NCI-H2196 treated with DMSO at 0.1 percent for 48 hours (cell line): Measurements from ENCODE around the gene TOM1L1.
"Not testable (repeated sequence)": the region's sequence is repeated elsewhere in the genome, so short reads cannot be mapped to it uniquely, and the experiment has no call there.

Experiments
- DNase-seq: peaks from one replicate; lab custom pipeline; 2025; ENCODE audit not compliant: unreplicated experiment; lab: John Stamatoyannopoulos, UW

TOM1L1 gene

GRCh38 chr17:54900457-54901229 lies at the start of gene TOM1L1:
Gene TOM1L1 (plus strand): TSS chr17:54900852. CDS start chr17:54900866, 14 bp downstream.
- peak; percentile 82 for DNase-seq

GRCh38 chr17:54859187-54859586 lies 41.5 kb upstream of the TOM1L1 start:
- DNase-seq: no peak

GRCh38 chr17:54860617-54861470 lies 39.8 kb upstream of the TOM1L1 start:
- no peak for DNase-seq

GRCh38 chr17:54861471-54861983 lies 39.1 kb upstream of the TOM1L1 start:
- DNase-seq: no peak

- DNase-seq: no peak
Observed at GRCh38 chr17:54863176-54863575, 37.5 kb upstream of the TOM1L1 start.

- DNase-seq: no peak
Observed at GRCh38 chr17:54864070-54864469, 36.6 kb upstream of the TOM1L1 start.

- no peak for DNase-seq
Observed at GRCh38 chr17:54864636-54865356, 35.9 kb upstream of the TOM1L1 start.

- DNase-seq: no peak
Observed at GRCh38 chr17:54867634-54868033, 33.0 kb upstream of the TOM1L1 start.

GRCh38 chr17:54870671-54871175 lies 29.9 kb upstream of the TOM1L1 start:
- no peak for DNase-seq

GRCh38 chr17:54875906-54876305 lies 24.7 kb upstream of the TOM1L1 start:
- DNase-seq: not testable (repeated sequence)

- no peak for DNase-seq
Observed at GRCh38 chr17:54876656-54877195, 23.9 kb upstream of the TOM1L1 start.

- no peak for DNase-seq
Observed at GRCh38 chr17:54881255-54881972, 19.2 kb upstream of the TOM1L1 start.

GRCh38 chr17:54882371-54882770 lies 18.3 kb upstream of the TOM1L1 start:
- DNase-seq: no peak

GRCh38 chr17:54882950-54883349 lies 17.7 kb upstream of the TOM1L1 start:
- DNase-seq: no peak

GRCh38 chr17:54883939-54884338 lies 16.7 kb upstream of the TOM1L1 start:
- no peak for DNase-seq

GRCh38 chr17:54887787-54888186 lies 12.9 kb upstream of the TOM1L1 start:
- DNase-seq: no peak

- DNase-seq: no peak
Observed at GRCh38 chr17:54888254-54888653, 12.4 kb upstream of the TOM1L1 start.

- no peak for DNase-seq
Observed at GRCh38 chr17:54888981-54889380, 11.7 kb upstream of the TOM1L1 start.

- DNase-seq: peak; percentile 29
Observed at GRCh38 chr17:54891176-54891821, 9.4 kb upstream of the TOM1L1 start.

- no peak for DNase-seq
Observed at GRCh38 chr17:54892360-54892759, 8.3 kb upstream of the TOM1L1 start.
